Activated T-cell treated with anti-CD3 and anti-CD28 coated beads, Interleukin-2, amount 50 U/mL, for 4 hours (primary cell): ENCODE measurements around the gene PGLYRP4. TPM values are rescaled to one million over a fixed set of nuclear protein-coding genes. Genes with fewer than 3 reads are reported as not detected.
"Not testable (repeated sequence)": the region's sequence is repeated elsewhere in the genome, so short reads cannot be mapped to it uniquely, and the experiment has no call there.

Experiments used
- ATAC-seq, 2 donors: fragments of 200-7000 bp; cut with Tn5 transposase; one replicate each; pipeline ENCODE4 v1.10.0; 2021
- DNase-seq: peaks from one replicate; pipeline ENCODE4 v3.0.0-alpha.2; 2020
- H3K27me3 Mint-ChIP-seq: one replicate; pipeline ENCODE4 v1.8.0; 2021; ENCODE audit warnings: low read depth, mixed read lengths
- H3K36me3 Mint-ChIP-seq: one replicate; pipeline ENCODE4 v1.8.0; 2022; ENCODE audit warnings: mixed read lengths; ENCODE audit not compliant: insufficient read depth
- H3K4me1 Mint-ChIP-seq: one replicate; pipeline ENCODE4 v1.8.0; 2021; ENCODE audit warnings: low read depth, mixed read lengths
- H3K4me3 Mint-ChIP-seq: one replicate; pipeline ENCODE4 v1.8.0; 2021; ENCODE audit warnings: mild to moderate bottlenecking, moderate library complexity, mixed read lengths
- H3K9me3 Mint-ChIP-seq: one replicate; pipeline ENCODE4 v1.8.0; 2021; ENCODE audit warnings: mixed read lengths
- total RNA-seq, 3 donors: library from RNA; stranded (reverse); gene quantifications; one replicate each; pipeline ENCODE4 v1.2.1, GENCODE V29; 2021

Gene PGLYRP4
- total RNA-seq, 3 donors from 2014 or later: not detected

DNA sequence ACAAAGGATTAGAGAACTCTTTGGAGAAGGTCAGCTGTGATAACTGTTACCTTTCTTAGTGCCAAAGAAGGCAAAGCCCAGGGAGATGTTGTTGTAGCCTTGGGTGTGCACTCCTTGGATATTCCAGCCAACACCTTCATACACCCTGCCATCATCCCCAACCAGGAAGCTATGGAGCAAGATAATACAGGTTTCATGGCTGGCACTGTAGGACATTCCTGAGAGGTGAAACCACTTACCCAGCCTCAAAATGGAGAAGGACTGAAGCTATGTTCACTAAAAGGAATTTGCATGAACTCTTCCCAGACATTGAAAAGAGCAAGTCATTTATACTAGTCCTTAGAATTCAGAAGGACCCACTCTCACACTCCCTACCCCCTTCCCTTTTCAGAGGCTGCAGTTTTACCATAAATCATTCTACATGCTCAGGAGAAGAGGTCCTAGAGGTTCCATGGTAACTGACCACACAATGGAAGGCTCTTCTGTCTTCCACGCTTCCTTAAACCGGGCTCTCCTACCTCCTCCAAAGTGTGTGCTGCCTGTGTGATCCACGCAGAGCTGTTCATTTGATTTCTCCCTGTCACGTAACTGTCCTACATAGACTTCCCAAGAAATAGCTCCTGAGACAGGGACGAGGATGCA, 5.5 kb downstream of the PGLYRP4 start:
- Mint-ChIP-seq H3K27me3 (peaks cover 34% of the 10 kb centered on the region), H3K4me1 (peaks cover 45% of the 10 kb centered on the region)
- no peak for ATAC-seq

DNA sequence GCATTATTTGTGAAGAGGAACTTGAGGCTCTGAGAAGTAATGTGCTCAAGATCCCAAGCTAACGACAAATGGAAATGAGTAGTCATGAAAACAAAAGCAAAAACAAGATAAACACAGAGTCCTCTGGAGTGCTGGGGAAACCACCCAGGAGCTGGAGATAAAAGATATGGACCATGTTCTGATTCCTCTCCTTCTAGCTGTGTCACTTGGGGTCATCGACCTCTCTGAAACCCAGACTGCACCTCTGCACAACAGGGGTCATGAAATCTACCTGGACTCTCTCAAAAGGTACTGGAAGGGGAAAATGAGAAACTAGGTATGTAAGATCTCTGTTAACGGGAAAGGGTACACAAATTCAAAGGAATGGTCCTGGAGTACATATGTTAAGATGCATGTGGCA, 6.5 kb downstream of the PGLYRP4 start:
- H3K27me3 Mint-ChIP-seq: peaks cover 29% of the 10 kb centered on the region
- H3K4me3 Mint-ChIP-seq: no peak overlapping the region
- DNase-seq (no peak), ATAC-seq (no peak)
- no peaks in the 10 kb centered on the region for H3K36me3 Mint-ChIP-seq
- no peaks in the 10 kb centered on the region for H3K9me3 Mint-ChIP-seq
- H3K4me1 Mint-ChIP-seq: peaks cover 45% of the 10 kb centered on the region

More for the DNA sequence above, 5.5 kb downstream of the PGLYRP4 start:
- Mint-ChIP-seq H3K9me3 (no peaks in the 10 kb centered on the region), H3K4me3 (no peak overlapping the region), H3K36me3 (no peaks in the 10 kb centered on the region)
- DNase-seq: no peak

DNA sequence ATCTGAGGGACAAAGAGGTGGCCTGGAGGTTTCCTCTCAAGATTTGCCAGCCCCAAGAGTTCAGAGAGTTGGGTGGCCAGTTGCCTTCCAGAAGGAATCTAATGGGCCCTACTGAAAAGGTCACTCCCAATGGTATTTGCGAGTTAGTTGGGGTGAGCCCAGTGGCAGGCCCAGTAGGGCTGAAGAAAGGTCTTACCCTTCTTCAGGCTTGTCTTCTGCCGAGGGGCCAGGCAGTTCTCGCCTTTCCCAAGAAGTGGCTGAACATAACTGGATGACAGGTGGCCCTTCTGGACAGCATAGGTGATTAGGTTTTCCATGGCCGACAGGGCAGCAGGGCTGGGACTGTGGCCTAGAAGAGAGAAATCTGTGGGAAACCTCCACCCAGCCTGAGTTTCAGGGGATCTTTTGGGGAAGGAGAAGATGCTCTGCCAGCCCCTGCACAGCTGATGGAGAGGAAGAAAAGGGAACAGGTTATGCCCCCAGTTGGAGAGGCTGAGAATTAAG, 7.2 kb downstream of the PGLYRP4 start:
- Mint-ChIP-seq H3K27me3 (peaks cover 29% of the 10 kb centered on the region), H3K4me3 (no peak overlapping the region), H3K9me3 (no peaks in the 10 kb centered on the region), H3K4me1 (peaks cover 42% of the 10 kb centered on the region), H3K36me3 (no peaks in the 10 kb centered on the region)
- no peak for DNase-seq
- no peak for ATAC-seq

DNA sequence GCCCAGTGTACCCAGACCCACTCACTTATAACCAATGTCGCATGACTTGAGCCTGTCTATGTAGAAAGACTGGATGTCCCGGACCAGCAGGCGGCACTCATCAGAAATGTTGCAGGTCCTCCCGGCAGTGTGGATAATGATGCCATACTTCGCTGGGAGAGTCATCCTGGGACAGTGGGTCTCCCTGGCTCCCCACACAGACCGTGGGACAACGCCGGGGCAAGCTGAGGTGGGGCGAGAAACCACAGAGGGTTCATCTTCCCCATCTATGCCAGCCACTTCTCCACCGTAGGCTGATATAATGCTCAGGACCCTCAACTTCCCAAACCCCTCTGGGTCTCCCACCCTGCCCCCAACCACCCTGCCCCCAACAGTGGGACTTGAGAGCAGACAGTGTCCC, 8.3 kb downstream of the PGLYRP4 start:
- no peak overlapping the region for H3K4me3 Mint-ChIP-seq
- DNase-seq: no peak

DNA sequence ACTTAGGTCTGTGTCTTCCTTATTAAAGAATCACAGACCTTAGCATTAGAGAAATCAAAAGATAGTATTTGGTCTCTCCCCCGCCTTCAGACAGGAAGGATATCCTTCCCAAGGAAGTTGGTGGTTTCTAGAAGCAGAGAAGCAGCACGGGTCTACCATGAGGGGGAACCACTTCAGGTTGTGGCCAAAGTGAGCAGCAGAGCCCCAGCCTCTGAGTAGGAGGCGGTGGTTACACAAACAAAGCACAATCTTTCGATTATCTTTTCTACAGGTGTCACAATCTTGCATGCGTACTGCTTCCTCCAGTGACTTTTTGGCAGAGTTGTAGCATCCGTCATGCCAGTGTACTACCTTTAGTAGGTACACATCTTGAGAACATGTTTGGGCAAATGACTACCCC, 8.8 kb downstream of the PGLYRP4 start:
- Mint-ChIP-seq H3K9me3 (no peaks in the 10 kb centered on the region), H3K27me3 (peaks cover 20% of the 10 kb centered on the region), H3K4me1 (peaks cover 26% of the 10 kb centered on the region), H3K36me3 (no peaks in the 10 kb centered on the region), H3K4me3 (no peak overlapping the region)
- ATAC-seq (peak in 1 of 2 donors; percentile 18), DNase-seq (no peak)

More for the DNA sequence above, 8.3 kb downstream of the PGLYRP4 start:
- ATAC-seq: no peak
- Mint-ChIP-seq H3K27me3 (peaks cover 20% of the 10 kb centered on the region), H3K36me3 (no peaks in the 10 kb centered on the region), H3K4me1 (peaks cover 31% of the 10 kb centered on the region), H3K9me3 (no peaks in the 10 kb centered on the region)

DNA sequence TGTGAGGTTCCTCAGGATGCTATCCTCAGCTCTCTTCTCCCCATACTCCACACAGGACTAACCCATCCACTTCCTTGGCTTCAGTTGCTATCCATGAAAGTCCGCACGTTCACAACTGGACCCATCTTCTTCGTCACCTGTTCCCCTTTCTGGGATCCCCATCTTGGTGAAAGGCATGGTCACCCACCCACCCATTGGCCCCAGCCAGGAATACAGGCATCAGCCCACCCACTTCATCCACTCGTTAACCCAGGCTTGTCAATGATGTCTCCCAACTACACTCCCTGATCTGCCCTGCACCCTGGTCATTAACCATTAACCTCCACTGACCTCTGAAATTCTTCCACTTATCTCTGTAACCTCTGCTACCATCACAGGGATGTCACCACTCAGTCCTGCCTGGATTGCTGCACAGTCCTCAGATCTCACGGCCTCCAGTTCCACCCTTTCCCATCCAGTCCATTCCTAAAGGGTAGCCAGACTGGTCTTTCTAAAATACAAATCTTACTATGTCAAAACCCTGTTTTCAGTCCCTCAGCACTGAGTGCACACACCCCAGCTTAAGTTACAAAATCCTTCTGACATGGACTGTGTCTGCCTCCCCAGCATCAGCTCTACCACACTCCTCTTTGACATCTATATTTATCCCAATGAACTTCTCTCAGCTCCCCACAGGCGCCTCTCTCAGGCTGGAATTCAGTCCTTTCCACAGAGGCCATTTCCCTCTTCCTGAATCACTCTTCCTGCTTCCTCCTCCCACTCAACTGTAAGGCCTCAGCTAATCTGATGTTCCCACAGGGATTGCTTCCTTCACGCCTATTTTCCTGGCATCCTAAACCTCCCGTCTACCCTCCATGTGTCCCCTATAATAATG, 10.4 kb downstream of the PGLYRP4 start:
- Mint-ChIP-seq H3K4me1 (peaks cover 18% of the 10 kb centered on the region), H3K36me3 (no peaks in the 10 kb centered on the region), H3K27me3 (peaks cover 14% of the 10 kb centered on the region), H3K9me3 (no peaks in the 10 kb centered on the region), H3K4me3 (no peak overlapping the region)
- no peak for ATAC-seq
- no peak for DNase-seq

DNA sequence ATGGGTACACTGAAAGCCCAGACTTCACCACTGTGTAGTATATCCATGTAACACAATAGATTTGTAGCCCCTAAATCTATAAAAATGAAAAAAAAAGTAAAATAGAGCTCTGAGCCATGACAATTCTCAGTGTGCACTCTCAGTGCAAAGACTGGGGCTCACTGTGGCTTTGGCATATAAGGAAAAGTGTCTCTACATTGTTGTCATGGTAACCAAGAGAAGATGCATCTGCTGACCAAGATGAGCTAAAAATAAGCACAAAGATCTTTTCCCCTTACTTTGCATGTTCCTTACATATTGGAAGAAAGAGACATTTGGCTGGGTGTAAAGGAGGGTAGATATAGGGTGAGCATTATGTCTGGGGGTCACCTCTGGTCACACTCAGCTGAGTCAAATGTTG, 12.0 kb downstream of the PGLYRP4 start:
- H3K4me3 Mint-ChIP-seq: no peak overlapping the region
- H3K36me3 Mint-ChIP-seq: no peaks in the 10 kb centered on the region
- DNase-seq (no peak), ATAC-seq (no peak)
- peaks cover 8% of the 10 kb centered on the region for H3K27me3 Mint-ChIP-seq
- H3K9me3 Mint-ChIP-seq: peaks cover 8% of the 10 kb centered on the region
- H3K4me1 Mint-ChIP-seq: peaks cover 18% of the 10 kb centered on the region

DNA sequence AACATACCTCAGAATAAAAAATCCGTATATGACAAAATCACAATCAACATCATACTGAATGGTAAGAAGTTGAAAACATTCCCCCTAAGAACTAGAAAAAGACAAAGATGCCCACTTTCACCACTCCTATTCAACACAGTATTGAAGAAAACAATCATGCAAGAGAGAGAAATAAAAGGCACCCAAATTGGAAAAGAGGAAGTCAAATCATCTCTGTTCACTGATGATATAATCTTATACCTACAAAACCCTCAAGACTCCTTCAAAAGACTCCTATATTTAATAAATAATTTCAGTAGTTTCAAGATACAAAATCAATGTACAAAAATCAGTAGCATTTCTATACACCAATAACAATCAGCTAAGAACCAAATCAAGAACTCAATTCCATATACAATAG, 14.7 kb downstream of the PGLYRP4 start:
- Mint-ChIP-seq H3K27me3 (peaks cover 17% of the 10 kb centered on the region), H3K9me3 (peaks cover 26% of the 10 kb centered on the region), H3K36me3 (no peaks in the 10 kb centered on the region), H3K4me3 (no peak overlapping the region), H3K4me1 (no peaks in the 10 kb centered on the region)
- no peak for DNase-seq
- ATAC-seq: no peak

DNA sequence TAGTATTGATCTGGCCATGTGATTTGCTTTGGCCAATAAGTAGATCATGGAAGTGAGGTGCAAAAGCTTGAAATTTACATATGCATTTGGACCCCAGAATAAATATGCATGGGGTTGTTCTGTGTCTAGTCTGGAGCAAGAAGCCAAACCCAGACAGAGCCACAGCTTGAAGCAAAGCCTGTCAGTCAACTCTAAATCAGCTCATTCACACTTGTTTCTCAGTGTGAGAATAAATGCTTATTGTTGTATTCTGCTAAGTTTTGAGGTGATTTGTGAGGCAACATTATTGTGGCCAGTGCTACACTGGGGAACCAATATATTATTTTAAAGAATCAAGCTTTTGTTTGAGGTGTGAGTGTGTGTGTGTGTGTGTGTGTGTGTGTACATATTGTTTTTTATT, 23.7 kb downstream of the PGLYRP4 start:
- ATAC-seq (no peak), DNase-seq (no peak)
- Mint-ChIP-seq H3K4me1 (no peaks in the 10 kb centered on the region), H3K36me3 (peaks cover 2% of the 10 kb centered on the region), H3K4me3 (no peak overlapping the region), H3K9me3 (peaks cover 35% of the 10 kb centered on the region), H3K27me3 (peaks cover 25% of the 10 kb centered on the region)

DNA sequence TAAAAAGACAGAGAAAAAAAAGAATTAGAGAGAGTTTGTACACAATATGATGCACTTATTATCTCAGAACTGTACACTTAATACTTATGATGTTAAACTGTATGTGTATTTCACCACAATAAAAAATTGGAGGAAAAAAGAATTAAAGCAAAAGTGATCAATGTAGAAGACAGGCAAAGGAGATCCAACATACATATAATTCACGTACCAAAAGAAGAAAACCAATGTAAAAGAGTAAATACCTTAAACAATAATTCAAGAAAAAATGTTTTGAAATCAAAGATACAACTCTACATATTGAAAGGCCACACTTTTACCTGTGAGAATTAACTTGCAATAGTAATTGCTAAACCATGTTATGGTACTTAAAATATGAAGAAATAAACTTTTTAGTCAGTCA, 26.1 kb downstream of the PGLYRP4 start:
- Mint-ChIP-seq H3K4me3 (no peak overlapping the region), H3K27me3 (peaks cover 27% of the 10 kb centered on the region), H3K36me3 (peaks cover 2% of the 10 kb centered on the region), H3K4me1 (no peaks in the 10 kb centered on the region), H3K9me3 (peaks cover 17% of the 10 kb centered on the region)
- DNase-seq (no peak), ATAC-seq (no peak)

DNA sequence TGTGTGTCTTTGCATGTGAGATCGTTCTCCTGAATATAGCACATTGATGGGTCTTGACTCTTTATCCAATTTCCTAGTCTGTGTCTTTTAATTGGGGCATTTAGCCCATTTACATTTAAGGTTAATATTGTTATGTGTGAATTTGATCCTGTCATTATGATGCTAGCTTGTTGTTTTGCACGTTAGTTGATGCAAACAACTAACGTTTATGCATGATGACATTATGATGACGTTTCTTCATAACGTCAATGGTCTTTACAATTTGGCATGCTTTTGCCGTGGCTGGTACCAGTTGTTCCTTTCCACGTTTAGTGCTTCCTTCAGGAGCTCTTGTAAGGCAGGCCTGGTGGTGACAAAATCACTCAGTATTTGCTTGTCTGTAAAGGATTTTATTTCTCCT, 30.5 kb downstream of the PGLYRP4 start:
- not testable (repeated sequence) for ATAC-seq, H3K4me1 Mint-ChIP-seq, DNase-seq, H3K36me3 Mint-ChIP-seq, H3K4me3 Mint-ChIP-seq
- Mint-ChIP-seq H3K27me3 (peaks cover 27% of the 10 kb centered on the region), H3K9me3 (peaks cover 13% of the 10 kb centered on the region)

DNA sequence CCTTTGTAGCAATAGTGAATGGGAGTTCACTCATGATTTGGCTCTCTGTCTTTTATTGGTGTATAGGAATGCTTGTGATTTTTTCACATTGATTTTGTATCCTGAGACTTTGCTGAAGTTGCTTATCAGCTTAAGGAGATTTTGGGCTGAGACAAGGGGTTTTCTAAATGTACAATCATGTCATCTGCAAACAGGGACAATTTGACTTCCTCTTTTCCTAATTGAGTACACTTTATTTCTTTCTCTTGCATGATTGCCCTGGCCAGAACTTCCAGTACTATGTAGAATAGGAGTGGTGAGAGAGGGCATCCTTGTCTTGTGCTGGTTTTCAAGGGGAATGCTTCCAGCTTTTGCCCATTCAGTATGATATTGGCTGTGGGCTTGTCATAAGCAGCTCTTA, 32.6 kb downstream of the PGLYRP4 start:
- H3K36me3 Mint-ChIP-seq, H3K9me3 Mint-ChIP-seq, ATAC-seq, DNase-seq, H3K4me1 Mint-ChIP-seq, H3K4me3 Mint-ChIP-seq: not testable (repeated sequence)
- H3K27me3 Mint-ChIP-seq: peaks cover 27% of the 10 kb centered on the region

DNA sequence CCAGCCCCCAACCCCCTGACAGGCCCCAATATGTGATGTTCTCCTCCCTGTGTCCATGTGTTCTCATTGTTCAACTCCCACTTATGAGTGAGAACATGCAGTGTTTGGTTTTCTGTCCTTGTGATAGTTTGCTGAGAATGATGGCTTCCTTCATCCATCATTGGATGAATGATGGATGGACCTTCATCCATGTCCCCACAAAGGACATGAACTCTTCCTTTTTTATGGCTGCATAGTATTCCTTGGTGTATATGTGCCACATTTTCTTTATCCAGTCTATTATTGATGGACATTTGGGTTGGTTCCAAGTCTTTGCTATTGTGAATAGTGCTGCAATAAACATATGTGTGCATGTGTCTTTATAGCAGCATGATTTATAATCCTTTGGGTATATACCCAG, 34.3 kb downstream of the PGLYRP4 start:
- not testable (repeated sequence) for ATAC-seq, H3K36me3 Mint-ChIP-seq
- peaks cover 14% of the 10 kb centered on the region for H3K27me3 Mint-ChIP-seq

DNA sequence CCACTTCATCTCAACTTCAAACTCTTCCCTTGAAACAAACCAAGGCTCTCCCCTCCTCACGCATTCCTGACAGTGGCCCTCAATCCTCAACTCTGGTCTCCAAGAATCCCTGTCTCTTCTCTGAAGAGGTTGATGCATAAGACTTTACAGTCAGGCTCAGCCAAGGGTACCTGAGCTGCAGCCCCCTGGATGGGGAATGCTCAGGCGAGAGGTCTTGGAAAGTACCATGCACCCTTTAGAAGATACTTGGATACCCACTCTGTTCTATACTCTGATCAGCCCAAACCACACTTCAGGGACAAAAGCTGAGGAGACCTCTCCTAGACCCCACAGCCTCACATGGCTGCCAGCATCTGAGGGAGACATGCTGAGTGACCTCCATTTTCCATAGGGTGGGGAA, 35.4 kb downstream of the PGLYRP4 start:
- no peak for DNase-seq
- ATAC-seq: no peak
- H3K4me1 Mint-ChIP-seq: no peaks in the 10 kb centered on the region
- no peaks in the 10 kb centered on the region for H3K36me3 Mint-ChIP-seq
- H3K4me3 Mint-ChIP-seq: no peak overlapping the region
- H3K27me3 Mint-ChIP-seq: peaks cover 9% of the 10 kb centered on the region
- H3K9me3 Mint-ChIP-seq: no peaks in the 10 kb centered on the region

More for the DNA sequence above, 34.3 kb downstream of the PGLYRP4 start:
- not testable (repeated sequence) for DNase-seq, H3K4me1 Mint-ChIP-seq, H3K9me3 Mint-ChIP-seq, H3K4me3 Mint-ChIP-seq
